HG03521 (cell line): ENCODE results near the gene SMPD1.

Source experiments
- ATAC-seq: cut with Tn5 transposase; IDR thresholded peaks from one replicate; pipeline ENCODE4 v1.9.1; 2021; ENCODE audit warnings: mild to moderate bottlenecking, moderate library complexity; ENCODE audit not compliant: unreplicated experiment

SMPD1 gene

DNA sequence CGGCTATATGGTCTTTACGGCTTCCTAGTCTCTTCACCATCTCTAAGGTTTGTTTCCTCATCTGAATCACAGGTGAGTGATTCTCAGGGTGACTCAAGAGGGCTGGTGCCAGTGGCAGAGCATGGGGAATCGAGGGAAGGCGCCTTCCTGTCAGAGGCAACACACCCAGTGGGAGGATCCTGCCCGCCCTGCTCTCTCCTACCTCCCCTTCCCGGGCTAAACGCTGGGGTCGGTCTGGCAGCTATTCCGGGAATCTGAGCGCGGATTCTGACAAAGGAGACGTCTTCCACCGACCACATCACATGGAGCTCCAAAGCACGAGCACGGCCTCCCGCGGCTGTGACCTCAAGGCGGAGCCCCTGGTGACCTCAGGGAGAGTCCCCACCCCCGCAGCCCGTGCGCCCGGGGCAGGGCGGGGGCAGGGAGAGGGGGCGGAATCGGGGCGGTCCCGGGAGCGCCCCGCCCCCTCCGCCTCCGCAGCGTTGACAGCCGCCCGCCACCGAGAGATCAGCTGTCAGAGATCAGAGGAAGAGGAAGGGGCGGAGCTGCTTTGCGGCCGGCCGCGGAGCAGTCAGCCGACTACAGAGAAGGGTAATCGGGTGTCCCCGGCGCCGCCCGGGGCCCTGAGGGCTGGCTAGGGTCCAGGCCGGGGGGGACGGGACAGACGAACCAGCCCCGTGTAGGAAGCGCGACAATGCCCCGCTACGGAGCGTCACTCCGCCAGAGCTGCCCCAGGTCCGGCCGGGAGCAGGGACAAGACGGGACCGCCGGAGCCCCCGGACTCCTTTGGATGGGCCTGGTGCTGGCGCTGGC is at the start of gene SMPD1:
SMPD1 (plus strand) TSS at position 570 of the 813 bp plus-strand sequence; CDS start at position 695, 125 bp downstream.
- peak; percentile 96 for ATAC-seq

DNA sequence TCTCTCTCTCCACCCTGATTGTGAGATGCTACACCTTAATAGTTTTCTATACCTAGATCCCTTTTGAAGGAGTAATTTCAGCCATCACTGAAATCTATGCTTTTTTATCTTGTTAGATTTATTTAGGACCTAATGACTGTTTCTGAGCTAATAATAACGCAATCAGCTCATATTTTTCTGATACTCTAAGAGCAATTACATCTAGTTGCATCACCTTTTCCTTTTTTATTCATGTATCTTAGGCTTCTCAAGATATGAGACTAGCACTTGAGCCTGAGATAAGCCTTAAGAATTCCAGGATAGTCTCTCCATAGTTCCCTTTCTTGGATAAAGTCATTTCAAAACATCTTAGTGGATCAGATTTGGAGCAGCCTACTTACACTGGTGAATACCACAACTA is 44.9 kb upstream of the SMPD1 start:
- no peak for ATAC-seq

DNA sequence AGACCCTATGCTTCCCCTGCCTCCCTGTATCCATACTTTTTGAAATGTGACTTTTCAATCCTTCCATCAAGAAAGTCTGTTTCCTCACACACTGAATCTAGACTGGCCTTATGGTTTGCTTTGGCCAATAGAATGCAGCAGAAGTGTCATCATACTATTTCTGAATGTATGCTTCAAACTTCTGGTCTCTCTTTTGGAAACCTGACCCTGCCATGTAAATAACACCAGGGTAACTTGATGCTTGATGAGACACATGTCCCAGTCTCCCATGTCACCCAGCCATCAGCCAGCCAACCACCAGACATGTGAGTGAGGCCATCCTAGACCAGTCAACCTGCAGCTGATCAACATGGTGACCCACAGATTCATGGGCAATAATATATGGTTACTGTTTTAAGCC is 40.2 kb upstream of the SMPD1 start:
- ATAC-seq = no peak

DNA sequence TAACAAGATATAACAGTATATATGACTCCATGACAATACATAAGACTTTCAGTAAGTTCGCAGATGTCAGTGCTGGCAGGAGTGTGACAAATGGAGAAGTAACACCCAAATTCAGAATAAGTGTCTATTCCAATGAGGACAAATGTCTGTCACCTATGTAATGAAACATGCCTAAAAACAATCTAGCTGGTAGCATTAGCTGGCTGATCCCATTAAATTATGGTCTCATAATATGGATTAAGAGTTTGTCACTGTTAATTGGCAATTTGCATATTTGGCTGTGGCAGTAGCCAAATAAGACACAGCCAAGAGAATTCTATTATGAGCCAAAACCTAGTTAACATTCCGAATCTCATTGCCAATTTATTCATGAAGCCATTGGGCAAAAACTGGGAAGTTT is 39.8 kb upstream of the SMPD1 start:
- ATAC-seq = no peak

DNA sequence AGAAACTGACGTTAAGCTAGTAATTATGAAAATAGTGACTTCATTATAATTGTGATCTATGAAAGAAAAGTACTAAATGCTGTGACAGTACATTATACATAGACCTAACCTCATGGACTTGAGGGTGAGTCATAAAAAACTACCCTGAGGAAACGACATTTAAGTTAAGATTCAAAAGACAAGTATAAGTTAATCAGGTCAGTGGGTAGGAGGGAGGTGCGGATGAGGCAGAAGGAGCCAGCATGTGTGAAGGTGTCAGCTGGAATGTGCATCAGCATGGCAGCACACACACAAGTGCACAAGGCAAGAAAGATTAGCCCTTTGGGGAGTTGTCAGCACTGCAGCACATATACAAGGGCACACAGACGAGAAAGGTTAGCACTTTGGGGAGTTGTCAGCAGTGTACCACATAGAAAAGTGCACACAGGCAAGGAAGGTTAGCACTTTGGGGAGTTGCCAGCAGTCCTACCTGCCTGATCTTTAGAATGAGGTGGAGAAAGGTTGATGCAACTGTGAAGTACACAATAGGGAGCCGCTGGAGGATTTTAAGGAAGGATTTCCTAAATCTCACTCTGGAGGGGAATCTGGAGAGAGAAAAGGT is 38.4 kb upstream of the SMPD1 start:
- ATAC-seq = no peak

DNA sequence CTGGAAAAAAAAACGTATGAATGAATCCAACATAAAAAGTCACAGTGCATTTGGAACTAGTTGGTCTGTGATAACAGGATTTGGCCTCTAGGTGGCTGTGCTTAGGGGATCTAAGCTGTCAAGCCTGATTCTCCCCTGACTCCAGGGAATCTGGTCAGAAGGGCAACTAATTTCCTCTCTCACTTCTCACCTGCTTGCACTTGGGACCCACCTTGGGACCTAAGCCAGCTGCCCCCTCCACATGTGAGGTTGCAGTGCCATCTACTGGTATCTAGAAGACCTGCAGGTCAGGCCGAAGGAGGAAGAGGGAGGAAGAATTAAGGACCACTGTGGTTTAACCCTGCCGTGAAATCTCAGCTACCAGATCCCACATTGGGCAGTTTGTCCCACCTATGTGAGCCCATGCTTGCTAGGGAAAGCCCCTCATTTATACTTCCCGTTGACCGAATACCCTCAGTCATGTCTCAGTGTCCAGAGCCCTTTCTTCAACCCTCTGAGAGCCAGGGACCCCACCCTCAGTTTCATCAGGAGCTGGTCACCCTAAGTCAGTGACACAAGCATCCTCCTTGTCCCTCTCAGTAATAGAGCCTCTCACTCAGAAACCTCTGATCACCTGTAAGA is 36.8 kb upstream of the SMPD1 start:
- peak; percentile 78 for ATAC-seq

DNA sequence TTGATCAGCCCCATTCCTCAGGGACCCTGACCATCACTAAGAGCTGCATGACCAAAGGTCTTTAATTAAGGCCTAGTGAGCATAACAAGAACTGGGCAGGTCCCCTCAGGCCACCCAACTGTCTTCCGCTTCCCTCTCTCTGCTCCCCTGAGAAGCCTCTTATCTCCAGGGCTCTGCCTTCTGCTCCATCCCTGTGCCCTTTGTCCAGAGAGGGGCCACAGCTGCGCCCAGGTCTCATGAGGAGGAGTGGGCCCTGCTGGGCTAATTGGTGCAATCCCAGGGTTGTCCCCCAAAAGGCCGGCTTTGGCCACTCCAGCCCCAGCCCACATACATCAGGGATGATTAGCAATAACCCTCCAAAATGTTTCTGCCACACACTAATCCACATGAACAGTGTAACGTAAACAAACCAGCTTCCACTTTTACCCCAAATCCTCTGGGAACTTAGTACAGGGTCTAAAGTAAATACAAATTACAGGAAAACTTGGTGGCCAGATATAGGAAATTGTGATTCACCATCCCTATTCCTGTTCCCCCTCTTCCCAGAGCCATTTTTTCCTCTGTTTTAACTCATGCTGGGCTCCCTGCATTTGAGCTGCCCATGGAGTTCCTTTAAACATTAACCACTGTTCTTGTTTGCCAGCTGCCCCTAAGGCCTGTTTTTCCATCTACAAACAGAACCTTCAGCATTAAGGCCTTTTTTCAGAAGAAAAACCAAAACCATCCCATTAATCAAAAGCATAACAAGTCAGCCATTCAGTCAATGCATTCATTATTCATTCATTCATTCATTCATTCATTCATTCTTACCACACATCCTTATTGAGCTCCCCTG is 35.4 kb upstream of the SMPD1 start:
- ATAC-seq = no peak

DNA sequence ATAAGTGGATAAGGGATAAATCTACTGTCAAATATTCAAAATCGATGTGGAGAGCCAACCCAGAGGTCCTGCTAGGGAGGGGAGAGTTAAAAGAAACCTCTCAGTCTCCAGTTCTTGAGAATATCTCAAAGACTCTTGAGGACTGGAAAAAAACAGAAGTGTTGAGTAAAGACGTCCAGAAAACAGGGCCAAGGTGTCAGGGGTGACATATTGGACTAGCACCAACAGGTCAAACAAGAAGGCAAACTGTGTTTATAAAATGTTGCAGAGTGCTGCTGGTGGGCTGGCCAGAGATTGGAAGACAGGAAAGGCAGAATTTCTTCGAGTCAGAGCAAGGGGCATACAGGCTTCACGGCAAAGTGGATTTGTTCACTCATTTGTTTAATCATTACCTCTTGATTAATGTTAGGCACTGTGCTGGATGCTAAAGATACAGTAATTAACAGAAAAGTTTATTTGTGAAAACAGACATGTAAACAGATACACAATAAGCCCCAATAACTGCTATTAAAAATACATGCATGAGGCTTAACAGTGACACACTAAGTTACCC is 33.7 kb upstream of the SMPD1 start:
- no peak for ATAC-seq

DNA sequence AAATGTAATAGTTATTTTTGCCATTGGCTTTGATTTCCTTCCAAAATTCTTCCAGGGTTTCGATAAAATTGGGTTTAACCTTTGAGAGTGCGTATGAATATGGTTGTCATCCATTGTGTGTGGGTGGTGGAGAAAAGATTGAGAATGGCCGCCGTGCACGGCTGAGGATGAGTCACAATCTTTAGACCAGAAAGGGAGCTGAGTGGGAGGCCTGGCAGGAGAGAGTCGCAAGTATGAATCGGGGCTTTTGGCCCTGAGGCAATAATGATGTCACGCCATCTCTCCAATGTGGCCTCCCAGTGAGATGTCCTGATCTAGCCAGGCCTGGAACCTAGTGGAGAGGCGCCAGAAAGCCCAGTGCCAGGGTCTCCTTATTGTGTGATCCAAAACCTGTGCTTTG is 33.1 kb upstream of the SMPD1 start:
- no peak for ATAC-seq

DNA sequence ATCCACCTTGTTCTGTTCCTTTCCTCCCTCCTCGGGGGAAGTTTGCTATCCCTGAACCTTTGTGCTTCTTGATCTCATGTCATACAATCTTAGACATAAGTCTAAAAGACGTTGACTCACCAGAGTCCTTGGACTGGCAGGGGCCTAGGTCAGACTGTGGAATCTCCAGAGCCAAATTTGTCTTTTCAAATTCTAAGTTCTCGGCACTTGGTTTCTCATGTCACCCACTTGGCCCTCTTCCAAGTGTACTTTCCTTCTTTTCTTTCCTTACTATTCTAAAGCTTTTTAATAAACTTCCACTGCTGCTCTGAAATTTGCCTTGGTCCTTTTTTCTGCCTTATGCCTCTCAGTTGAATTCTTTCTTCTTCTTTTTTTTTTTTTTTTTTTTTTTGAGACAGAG is 30.1 kb upstream of the SMPD1 start:
- ATAC-seq = no peak

DNA sequence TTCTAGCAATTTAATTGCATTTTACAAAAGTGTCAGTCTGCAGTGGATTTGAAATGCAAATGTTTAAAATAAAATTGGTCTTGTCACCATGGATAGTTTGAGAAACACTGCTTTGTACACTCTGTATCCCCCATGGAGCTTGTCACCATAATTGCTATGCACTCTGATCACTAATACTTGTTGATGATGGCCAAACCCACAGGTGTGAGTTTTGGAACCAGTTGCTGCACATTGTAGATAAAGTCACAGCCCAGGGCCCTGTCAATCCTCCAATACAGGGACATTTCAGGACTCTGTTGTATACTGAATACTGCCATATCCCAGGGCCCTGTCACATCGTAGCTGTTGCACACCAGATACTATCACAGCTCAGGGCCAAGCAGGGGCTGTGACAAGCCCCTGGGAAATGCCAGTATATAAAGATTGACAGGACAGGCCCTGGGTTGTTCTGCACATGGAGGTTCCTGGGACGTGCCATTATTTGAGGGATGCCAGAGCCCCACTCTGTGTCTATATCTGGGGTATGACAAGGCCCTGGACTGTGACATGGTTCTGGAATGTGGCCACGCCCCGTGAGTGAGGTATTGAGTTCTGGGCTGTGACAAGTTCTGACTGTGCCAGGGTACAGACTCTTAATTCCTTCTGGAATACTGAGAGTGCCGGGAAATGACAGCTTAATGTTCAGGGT is 27.9 kb upstream of the SMPD1 start:
- ATAC-seq = no peak

DNA sequence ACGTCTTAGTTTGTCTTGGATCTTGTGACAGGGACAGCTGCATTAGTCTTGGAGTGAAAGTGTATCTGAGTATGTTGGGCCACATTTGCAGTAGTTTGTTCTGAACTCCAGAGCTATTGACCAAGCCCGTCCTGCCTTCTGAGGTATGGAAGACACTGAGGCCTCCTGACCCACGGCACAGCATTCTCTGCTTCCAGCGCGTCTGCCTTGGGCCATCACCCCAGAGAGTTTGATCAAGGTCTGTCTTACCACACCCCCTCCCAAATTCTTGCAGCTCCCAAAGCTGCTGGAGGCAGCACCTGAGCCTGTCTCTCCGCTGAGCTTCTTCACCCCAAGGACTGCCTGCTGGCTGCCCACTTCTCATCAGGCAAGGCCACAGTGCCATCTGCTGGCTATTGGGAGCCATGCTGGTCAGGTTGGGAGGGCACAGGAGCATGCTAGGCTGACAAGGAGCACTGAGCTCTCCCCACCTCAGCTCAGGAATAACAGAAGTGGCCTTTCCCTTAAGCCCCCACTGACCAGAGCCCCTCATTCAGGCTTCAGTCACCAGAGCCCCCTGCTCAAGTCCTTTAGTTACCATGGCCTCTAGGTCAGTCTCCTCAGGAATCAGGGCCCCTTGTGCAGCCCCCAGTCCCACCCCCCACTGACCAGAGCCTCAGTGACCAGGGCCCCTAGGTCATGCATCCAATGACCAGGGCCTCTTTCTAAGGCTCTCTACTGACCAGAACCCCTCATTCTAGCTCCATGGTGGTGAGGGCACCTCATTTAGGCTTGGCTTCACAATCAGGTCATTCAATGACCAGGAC is 27.2 kb upstream of the SMPD1 start:
- ATAC-seq = peak; percentile 91

DNA sequence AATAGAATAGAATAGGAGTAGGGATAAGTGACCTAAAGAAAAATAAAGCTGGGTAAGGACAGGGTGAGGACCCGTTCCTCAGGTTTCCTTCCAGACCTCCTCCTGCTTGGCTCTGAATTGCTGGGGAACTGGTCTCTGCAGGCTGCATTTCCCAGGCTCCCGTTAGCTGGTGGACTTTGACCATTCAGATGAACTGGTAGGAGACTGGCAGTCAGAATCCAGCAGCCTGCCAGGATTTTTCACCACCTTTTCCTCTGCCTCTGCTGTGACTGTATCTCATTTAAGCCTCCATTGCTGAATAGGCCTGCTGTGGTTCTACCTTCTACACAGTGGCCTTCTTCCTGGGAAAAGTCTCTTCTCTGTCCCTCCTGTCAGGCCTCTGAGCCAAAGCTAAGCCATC is 24.6 kb upstream of the SMPD1 start:
- no peak for ATAC-seq

DNA sequence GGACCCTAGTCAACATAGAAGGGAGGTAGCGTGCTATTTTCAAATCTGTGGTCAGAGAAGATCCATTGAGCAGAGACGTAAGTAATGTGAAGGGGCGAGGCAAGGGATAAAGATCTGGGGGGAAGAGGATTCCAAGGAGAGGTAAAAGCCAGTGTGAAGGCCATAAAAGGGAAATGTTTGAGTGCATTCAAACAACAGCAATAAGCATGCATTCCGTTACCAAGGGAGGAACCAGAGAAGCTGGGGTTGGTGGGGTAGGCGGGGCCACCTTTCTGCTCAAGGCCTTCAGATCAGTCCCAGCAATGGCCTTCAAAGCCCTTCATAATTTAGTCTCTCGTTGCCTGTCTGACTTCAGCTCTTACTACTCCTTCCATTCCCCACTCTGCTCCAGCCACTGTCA is 18.4 kb upstream of the SMPD1 start:
- ATAC-seq = no peak

DNA sequence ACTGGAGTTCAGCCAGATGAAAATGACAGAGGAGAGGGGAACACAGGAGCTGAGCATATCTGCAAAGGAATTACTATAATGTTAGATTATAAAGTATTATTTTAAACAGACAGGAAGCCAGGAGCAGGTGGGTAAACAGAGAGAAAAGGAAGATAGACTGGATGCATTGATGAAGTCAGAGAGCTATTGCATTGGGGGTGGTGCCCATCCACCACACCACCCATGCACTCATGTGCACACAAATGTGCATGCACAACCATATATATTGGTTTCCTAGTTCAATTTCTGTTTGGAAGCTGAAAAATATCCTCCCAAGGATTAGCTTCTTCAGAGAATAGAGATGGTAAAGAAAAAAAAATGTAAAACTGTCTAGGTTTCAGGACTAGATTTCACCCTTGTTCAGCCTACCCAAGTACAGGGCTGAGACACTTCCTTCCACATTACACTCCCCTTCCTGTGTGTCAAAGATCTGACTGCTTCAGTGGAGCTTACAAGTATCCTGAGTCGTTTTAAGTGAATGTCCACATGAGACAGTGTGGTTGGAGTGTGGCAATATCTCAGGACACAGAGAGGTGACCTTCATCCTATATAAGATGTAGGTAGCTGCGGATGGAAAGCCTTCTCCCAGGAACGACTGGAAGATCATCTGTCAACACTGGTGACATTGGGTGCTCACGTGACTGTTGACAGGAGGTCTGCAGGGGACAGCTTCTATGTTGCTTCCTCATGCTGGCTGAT is 12.2 kb upstream of the SMPD1 start:
- no peak for ATAC-seq

DNA sequence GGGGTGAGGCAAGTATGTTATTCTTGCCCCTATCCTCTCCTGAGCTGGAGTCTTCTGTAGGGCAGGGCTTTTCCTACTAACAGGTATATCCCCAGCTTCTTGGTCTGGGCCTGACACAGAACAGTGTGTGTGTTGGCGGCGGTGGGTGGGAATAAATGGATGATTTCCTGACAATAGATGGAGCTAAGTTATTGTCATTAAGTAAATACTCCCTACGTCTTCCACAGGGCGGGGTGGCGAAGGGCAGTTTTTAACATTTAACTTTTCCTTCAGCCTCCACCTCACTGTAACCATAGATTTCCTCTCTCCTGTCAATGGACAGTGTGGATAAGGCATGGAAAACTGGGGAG is 11.7 kb upstream of the SMPD1 start:
- no peak for ATAC-seq

DNA sequence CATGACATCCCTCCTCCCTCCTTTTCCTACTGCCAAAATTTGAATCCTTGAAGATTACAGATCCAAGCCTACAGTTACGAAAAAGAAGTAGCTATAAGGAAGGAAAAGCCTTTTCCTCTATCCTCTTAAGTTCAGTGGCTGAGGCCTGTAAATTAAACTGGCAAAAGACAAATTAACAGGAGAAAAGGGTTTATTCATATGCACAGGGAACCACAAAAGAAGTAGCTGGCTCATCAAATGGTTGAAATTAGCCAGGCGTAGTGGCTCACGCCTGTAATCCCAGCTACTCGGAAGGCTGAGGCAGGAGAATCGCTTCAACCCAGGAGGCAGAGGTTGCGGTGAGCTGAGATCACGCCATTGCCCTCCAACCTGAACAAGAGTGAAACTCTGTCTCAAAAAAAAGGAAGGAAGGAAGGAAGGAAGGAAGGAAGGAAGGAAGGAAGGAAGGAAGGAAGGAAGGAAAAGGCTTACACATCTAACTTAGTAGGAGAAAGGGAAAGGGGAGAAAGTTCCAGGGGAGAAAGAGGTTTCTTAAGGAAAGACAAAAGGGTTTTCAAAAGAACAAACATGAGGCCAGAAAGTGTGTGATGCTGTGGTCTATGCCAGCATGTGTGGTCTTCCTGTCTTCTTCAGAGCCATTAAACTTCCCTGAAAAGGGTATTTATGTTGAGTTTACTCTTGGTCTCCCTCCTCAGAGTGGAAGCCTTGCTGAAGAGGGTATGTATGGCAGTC is 5.1 kb upstream of the SMPD1 start:
- no peak for ATAC-seq

DNA sequence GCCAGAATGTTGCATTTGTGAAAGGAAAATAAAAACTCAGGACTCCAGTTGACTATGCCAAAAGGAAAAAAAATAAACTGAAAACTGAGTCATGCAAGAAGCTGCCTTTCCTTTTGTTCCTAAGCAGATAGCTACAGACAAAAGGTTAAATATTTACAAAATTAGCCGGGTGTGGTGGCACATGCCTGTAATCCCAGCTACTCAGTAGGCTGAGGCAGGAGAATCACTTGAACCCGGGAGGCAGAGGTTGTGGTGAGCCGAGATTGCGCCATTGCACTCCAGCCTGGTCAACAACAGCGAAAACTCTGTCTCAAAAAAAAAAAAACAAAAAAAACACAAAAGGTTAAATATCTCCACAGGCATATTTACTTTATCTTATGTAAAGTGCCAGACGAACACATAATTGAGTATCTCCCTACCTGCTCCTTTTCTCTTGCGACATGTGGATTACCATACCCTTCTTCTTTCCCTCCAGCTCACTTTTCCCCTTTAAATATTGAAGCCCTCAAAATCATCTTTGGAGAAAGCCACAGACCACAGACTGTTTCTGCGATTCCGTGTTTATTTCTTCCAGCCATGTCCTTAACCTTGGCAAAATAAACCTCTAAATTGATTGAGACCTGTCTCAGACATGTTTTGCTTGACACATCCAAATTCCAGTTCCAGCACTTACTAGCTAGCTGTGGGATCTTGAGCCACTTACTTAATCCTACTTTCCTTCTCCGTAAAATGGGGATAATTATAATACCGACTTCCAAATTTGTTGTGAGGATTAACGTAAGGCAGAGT is 2.3 kb upstream of the SMPD1 start:
- ATAC-seq = no peak
